ENCODE data around the gene CMTM4.
"Not testable (repeated sequence)": the region's sequence is repeated elsewhere in the genome, so short reads cannot be mapped to it uniquely, and the experiment has no call there.

The CMTM4 gene

GRCh38 chr16:66616169-66616568, 80.4 kb downstream of the CMTM4 start:
- no peak for DNase-seq (ENCODE audit: low read depth)

DNA sequence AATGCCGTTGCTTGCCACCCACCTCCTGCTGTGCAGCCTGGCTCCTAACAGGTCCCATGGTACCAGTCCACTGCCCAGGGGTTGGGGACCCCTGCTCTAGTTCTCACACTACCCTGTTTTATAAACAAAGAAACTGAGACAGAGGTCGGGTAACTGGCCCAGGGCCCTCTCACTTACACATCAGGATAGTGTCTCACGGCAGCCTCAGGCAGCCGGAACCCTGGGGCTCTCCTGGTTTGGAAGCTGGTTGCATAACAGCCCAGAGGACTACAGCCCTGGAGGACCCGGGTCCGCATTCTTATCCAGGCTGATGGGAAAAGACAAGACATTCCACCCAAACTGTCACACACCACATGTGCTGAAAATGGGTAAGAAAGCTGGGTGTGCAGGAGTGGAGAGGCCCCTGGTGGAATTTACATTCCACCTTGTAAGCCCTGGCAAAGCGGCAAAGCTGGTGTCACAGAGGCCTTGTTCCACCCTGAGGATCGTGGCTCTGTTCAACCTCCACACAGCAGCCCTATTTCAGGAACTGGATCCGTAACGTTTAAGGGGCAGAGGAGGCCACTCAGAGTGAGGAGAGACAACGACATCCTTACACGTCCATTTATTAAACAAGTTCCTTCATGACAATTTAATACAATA, 82.3 kb downstream of the CMTM4 start:
- no peak for DNase-seq (ENCODE audit: low read depth)

DNA sequence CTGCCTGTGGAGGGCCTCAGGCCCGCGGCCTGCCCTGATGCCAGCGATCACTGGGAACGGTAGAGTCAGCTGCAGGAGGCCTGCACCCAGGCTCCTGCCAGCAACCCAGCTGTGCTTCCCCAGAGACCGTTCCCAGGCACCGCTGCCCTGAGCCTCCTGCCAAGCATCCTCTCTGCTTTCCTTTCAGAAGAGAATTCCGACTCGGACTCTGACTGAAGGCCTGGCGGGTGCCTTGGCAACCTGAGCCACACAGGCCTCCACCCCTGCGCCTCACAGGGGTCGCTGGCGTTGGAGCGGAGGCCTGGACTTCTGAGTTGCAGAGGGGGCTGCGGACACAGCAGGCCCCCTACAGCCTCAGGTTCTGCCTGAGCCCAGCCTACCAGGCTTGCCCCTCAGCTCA, 84.1 kb downstream of the CMTM4 start:
- DNase-seq (ENCODE audit: low read depth), result no peak

- DNase-seq (ENCODE audit: low read depth), result not testable (repeated sequence)
Measured at GRCh38 chr16:66611911-66612310, 84.6 kb downstream of the CMTM4 start.

- no peak for DNase-seq (ENCODE audit: low read depth)
Measured at GRCh38 chr16:66610111-66610820, 86.3 kb downstream of the CMTM4 start.

GRCh38 chr16:66609139-66609510, 87.4 kb downstream of the CMTM4 start:
- DNase-seq (ENCODE audit: low read depth), result no peak

DNA sequence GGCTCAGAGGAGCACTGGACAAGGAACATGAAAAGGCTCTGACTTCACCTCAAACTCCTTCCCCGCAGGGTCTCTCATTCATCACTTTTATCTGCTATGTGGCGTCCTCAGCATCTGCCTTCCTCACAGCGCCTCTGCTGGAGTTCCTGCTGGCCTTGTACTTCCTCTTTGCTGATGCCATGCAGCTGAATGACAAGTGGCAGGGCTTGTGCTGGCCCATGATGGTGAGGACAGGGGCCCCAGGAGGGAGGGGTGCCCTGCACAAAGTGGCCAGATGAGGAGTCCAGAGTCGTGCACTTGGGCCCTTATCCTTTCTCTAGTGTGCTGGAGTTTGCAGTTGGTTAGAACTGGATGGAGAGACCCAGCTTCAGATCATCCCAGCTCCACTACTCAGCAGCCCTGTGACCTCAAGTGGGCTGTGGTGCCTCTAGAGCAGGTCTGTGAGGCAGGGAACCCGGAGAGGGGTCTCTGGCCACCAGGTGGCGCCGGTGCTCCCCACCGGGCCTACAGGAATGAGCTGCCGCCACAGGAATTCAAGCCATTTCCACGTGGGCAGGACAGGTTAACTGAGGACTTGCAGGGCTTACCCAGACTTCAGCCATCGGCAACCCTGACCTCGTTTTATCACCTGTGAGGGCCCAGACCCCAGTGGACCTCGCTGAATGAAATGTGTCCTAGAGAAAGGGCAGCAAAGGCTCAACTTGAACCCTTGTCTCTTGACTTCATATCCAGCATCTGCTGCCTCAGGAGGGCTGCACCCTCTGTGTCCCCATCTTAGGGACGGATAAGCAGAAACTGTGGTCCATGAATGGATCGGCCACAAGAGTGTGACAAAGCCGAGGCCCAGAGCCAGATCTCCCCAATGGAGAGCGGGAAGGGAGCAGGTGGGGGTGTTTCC, 88.1 kb downstream of the CMTM4 start:
- peak; percentile 89 for DNase-seq (ENCODE audit: low read depth)

GRCh38 chr16:66605979-66606751, 90.4 kb downstream of the CMTM4 start:
- DNase-seq (ENCODE audit: low read depth), result no peak

GRCh38 chr16:66605177-66605978, 91.2 kb downstream of the CMTM4 start:
- no peak for DNase-seq (ENCODE audit: low read depth)

GRCh38 chr16:66604376-66605176, 92.0 kb downstream of the CMTM4 start, which contains the start of gene CMTM3:
CMTM3 (plus strand) TSS chr16:66604704; CDS start chr16:66604806, 102 bp downstream.
- peak; percentile 40 for DNase-seq (ENCODE audit: low read depth)

DNA sequence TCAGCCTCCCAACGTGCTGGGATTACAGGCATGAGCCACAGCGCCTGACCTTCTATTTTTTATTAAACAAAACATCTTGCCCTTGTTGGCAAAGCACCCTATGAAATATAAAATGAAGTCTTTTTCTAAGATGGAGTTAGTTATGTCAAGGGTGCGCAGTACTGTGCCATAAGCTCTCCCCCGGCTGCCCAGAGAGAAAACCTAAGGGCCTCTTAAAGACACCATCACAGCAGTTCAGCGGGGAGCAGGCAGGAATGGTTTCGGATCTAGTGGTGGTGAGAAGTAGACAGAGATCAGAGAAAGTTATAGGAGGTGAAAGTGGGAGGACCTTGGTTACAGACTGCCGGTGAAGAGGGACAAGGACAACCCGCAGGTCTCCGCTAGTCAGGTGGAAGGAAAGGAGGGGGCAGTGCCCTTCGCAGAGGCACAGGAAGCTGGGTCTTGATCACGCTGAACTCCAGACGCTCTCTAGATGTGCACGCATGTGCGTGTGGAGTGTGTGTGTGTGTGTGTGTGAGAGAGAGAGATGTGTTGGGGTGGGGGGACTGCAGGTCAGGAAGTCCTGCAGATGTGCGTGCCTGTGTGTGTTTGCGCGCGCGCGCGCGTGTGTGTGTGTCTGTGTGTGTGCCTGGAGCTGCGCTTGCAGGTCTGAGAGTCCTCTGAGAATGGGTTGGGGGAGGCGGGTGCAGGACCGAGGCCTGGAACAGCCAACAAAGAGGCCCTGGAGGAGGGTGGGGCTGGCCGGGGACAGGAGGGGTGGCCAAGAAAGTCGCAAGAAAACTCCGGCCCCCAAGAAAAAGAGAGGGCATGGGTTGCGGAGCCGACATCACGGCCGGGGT, 92.8 kb downstream of the CMTM4 start:
- DNase-seq (ENCODE audit: low read depth), result peak; percentile 65

DNA sequence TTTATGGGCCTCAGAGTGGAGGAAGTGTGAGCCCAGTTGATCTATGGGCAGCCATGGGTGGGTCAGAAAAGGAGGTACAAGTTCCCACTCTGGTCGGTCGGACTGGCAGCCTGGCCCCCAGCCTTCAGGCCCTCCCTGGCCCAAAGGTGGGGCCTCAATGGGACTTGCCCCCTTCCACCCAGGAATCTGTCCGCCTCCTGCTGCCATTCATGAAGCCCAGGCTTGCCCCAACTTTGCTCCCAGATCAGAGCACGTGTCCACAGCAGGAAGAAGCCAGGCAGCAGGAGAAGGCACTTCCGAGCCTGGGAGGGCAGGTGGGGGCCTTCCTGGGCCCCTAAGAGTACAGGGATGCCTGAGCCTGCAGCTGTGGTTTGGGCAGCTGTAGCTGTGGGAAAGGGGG, 95.1 kb downstream of the CMTM4 start:
- DNase-seq (ENCODE audit: low read depth), result no peak

DNA sequence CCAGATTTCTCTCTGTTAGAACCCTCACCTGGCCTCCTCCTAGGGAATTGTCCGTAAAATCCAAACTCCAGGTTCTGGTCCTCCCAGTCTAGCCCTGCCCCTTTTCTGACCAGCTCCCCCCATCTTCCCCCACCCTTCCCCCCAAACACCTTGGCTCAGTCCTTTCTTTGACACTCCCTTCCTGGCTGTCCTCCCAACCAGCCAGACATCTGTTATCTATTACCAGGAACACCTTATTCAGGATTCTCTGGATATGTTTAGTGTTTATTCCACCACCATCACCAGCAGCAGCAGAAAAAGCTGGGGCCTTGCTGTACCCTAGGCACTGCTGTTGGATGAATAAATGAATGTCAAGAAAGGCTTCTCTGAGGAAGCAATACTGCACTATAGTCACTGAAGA, 96.1 kb downstream of the CMTM4 start:
- DNase-seq (ENCODE audit: low read depth), result no peak

DNA sequence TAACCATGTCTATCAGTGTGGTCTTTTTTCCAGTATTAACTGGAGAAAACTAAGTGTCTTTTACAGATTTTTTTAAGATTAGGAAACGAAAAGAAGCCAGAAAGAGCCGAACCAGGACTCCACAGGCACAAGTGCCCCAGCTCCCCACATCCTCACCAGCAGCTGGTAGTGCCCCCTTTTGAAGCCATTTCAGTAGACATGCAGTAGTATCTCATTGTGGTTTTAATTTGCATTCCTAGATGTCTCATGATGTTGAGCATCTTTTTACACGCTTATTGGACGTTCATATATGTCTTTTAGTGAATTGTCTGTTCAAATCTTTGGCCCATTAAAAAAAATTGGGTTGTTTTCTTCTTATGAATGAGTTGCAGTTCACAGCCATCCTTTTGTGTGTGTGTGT, 96.8 kb downstream of the CMTM4 start:
- no peak for DNase-seq (ENCODE audit: low read depth)

DNA sequence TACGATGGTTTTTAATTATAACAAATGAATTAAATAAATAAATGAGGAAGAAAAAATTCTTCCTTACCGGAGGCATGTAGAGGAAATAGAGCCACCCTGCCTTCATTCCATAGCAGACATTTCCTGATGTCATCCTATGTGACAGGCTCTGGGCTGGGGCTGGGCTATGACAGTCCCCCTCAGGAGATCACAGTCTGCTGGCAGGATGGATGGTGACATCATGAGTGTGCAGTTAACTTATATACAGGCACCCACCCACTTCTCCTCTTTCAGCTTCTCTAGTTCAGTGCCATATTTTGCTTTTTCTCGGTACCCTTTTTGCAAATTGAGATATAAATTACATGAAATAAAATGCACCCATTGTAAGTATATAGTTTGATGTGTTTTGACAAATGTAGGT, 98.4 kb downstream of the CMTM4 start:
- DNase-seq (ENCODE audit: low read depth), result no peak

DNA sequence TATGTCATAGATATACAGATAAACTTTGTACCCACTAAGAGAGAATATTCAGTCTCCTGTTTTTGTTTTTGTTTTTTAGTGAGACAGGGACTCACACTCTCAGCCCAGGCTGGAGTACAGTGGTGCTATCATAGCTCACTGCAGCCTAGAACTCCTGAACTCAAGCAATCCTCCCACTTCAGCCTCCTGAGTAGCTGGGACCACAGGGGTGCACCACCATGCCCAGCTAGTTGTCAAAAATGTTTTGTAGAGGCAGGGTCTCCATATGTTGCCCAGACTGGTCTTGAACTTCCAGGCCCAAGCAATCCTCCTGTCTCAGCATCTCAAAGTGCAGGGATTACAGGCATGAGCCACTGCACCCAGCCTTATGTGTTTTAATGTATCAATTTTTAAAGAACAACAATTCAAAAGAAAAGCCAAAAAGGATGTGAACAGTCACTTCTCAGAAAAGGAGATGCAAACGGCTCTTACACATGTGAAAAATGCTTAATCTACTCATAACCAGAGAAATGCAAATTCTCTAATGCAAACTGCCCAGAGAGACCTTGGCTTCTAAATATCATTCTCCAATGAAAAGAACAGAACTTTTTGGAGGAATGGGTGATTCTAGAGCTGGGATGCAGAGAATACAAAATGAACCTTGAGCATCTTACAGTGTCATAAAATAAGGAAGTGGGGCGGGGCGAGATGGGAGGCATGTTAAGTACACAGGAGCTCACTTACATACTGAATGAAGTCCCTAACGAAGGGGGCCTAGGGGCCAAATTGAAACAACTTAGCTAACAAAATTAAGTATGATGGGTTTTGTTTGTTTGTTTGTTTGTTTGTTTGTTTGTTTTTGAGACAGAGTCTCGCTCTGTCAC, 99.3 kb downstream of the CMTM4 start:
- no peak for DNase-seq (ENCODE audit: low read depth)

- not testable (repeated sequence) for DNase-seq (ENCODE audit: low read depth)
Measured at GRCh38 chr16:66596559-66596958, 100.0 kb downstream of the CMTM4 start.

DNA sequence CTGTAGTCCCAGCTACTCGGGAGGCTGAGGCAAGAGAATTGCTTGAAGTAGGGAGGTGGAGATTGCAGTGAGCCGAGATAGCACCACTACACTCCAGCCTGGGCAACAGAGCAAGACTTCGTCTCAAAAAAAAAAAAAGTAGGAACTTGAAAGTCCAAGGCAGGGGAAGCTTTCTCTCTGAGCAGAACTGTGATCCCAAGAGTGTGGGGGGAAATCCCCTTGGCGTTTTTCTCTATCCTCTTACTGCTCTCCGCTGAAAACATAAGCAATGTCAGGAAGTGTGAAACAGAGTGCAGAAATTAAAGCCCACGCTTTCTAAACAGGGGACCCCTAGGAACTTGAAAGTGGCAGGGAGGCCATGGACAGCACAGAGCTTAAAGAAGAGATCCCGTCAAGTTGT, 101.8 kb downstream of the CMTM4 start:
- DNase-seq (ENCODE audit: low read depth), result no peak
